ENCODE measurements around the gene B3GALT6.

The B3GALT6 gene

DNA sequence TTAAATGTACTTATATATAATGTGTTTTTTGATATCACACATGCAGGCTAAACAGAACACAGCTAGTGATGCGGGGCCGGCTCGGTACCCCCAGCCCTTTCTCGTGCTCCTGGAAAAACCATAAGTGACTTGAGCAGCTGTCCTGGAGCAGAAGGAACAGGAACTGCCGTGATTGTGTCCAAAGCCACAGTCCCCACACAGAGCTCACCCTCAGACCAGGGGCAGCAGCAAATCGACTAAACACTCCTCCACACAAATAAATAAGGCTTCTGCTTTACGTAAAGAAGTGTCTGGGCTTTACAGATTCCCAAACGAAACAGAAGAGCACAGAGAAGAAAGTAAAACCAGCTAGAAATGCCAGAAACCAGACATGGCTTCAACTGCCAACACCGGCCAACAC, 32.0 kb downstream of the B3GALT6 start:
- Histone ChIP-seq H3K4me1 (ENCODE audit: control insufficient read depth, insufficient read depth, low read length) (no peaks in the 10 kb centered on the region), H3K4me3 (ENCODE audit: low read depth, low read length) (no peak overlapping the region), H3K36me3 (ENCODE audit: control insufficient read depth in 2 of 2, insufficient read depth in 1 of 2, low read length in 2 of 2) (peaks cover 3 to 94% of the 10 kb centered on the region in 2 experiments; a peak in 2 of 3 replicates), H3K27ac (ENCODE audit: extremely low read depth, low read depth, low read length) (no peak overlapping the region), H3K9me3 (ENCODE audit: control insufficient read depth, insufficient read depth, low read depth, low read length) (no peaks in the 10 kb centered on the region)
- TF ChIP-seq ZNF76 (tag by site-specific recombination; IDR thresholded peaks at IDR 0.05; ENCODE audit: borderline replicate concordance, low read depth) (no peak), ZNF133 (tag by site-specific recombination; IDR thresholded peaks at IDR 0.05) (no peak), HOXC10 (CRISPR knock-in tag; IDR thresholded peaks at IDR 0.05) (no peak), ZNF239 (tag by site-specific recombination; IDR thresholded peaks at IDR 0.05) (no peak), ZBTB8A (tag by site-specific recombination; IDR thresholded peaks at IDR 0.05) (no peak)
- TF ChIP-seq, protein P1, sequence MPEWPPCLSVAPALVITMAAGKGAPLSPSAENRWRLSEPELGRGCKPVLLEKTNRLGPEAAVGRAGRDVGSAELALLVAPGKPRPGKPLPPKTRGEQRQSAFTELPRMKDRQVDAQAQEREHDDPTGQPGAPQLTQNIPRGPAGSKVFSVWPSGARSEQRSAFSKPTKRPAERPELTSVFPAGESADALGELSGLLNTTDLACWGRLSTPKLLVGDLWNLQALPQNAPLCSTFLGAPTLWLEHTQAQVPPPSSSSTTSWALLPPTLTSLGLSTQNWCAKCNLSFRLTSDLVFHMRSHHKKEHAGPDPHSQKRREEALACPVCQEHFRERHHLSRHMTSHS (tag by site-specific recombination; IDR thresholded peaks at IDR 0.05), result no peak
- TF ChIP-seq, protein P2, sequence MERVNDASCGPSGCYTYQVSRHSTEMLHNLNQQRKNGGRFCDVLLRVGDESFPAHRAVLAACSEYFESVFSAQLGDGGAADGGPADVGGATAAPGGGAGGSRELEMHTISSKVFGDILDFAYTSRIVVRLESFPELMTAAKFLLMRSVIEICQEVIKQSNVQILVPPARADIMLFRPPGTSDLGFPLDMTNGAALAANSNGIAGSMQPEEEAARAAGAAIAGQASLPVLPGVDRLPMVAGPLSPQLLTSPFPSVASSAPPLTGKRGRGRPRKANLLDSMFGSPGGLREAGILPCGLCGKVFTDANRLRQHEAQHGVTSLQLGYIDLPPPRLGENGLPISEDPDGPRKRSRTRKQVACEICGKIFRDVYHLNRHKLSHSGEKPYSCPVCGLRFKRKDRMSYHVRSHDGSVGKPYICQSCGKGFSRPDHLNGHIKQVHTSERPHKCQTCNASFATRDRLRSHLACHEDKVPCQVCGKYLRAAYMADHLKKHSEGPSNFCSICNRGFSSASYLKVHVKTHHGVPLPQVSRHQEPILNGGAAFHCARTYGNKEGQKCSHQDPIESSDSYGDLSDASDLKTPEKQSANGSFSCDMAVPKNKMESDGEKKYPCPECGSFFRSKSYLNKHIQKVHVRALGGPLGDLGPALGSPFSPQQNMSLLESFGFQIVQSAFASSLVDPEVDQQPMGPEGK (tag by site-specific recombination; IDR thresholded peaks at IDR 0.05), result no peak
- TF ChIP-seq, protein P3, sequence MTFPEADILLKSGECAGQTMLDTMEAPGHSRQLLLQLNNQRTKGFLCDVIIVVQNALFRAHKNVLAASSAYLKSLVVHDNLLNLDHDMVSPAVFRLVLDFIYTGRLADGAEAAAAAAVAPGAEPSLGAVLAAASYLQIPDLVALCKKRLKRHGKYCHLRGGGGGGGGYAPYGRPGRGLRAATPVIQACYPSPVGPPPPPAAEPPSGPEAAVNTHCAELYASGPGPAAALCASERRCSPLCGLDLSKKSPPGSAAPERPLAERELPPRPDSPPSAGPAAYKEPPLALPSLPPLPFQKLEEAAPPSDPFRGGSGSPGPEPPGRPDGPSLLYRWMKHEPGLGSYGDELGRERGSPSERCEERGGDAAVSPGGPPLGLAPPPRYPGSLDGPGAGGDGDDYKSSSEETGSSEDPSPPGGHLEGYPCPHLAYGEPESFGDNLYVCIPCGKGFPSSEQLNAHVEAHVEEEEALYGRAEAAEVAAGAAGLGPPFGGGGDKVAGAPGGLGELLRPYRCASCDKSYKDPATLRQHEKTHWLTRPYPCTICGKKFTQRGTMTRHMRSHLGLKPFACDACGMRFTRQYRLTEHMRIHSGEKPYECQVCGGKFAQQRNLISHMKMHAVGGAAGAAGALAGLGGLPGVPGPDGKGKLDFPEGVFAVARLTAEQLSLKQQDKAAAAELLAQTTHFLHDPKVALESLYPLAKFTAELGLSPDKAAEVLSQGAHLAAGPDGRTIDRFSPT (tag by site-specific recombination; IDR thresholded peaks at IDR 0.05), result no peak
- POLR2A ChIA-PET, result interaction anchor here (1.3 to 2.0 kb wide), 3 partner anchors 13 to 142 kb away, joined by 3 to 5 read pairs (median 5); no protein-coding TSS in a partner anchor
- CTCF ChIA-PET, result interaction anchor here (0.6 to 2.6 kb wide), 6 partner anchors 10 to 141 kb away, joined by 3 to 12 read pairs (median 4); no protein-coding TSS in a partner anchor

DNA sequence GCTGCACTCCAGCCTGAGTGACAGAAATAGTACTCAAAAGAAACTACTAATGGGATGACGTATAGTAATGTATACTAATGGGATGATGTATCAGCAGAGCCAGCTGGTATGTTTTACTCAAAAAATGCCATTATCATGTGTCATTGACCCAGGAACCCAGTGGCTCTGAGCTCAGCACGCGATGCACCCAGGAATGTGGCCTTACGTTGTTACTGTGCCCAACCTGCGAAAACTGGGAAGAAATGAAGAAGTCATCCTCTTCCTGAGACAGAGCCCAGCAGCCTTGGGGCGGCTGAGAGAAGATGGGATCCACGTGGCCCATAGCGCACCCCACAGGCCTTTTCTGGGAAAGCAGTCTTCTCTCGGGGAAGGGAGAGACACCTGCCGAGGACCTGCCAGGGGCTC, 32.8 kb downstream of the B3GALT6 start:
- ChIA-PET POLR2A (interaction anchor here (0.7 to 2.0 kb wide), 4 partner anchors 9 to 143 kb away, joined by 3 to 6 read pairs (median 5); partner anchors contain the start of gene UBE2J2), CTCF (interaction anchor here (0.6 to 2.6 kb wide), 7 partner anchors 10 to 148 kb away, joined by 3 to 12 read pairs (median 4); no protein-coding TSS in a partner anchor)
- no peak overlapping the region for H3K27ac ChIP-seq (ENCODE audit: extremely low read depth, low read depth, low read length)
- no peak overlapping the region for H3K4me3 ChIP-seq (ENCODE audit: low read depth, low read length)
- no peaks in the 10 kb centered on the region for H3K4me1 ChIP-seq (ENCODE audit: control insufficient read depth, insufficient read depth, low read length)
- H3K9me3 ChIP-seq (ENCODE audit: control insufficient read depth, insufficient read depth, low read depth, low read length), result no peaks in the 10 kb centered on the region
- H3K36me3 ChIP-seq (ENCODE audit: control insufficient read depth in 2 of 2, insufficient read depth in 1 of 2, low read length in 2 of 2), result peaks cover 3 to 93% of the 10 kb centered on the region in 2 experiments; a peak in 2 of 3 replicates
- TF ChIP-seq ZNF138 (tag by site-specific recombination; IDR thresholded peaks at IDR 0.05; ENCODE audit: borderline replicate concordance) (no peak), ZNF549 (tag by site-specific recombination; IDR thresholded peaks at IDR 0.05) (no peak), MYNN (tag by site-specific recombination; IDR thresholded peaks at IDR 0.05; ENCODE audit: borderline replicate concordance) (no peak), ZNF621 (tag by site-specific recombination; IDR thresholded peaks at IDR 0.05) (no peak), ZNF223 (tag by site-specific recombination; IDR thresholded peaks at IDR 0.05) (no peak), GLI4 (tag by site-specific recombination; IDR thresholded peaks at IDR 0.05) (no peak), BCL11A (tag by site-specific recombination; IDR thresholded peaks at IDR 0.05; ENCODE audit: low read depth) (no peak), ZBTB1 (tag by site-specific recombination; IDR thresholded peaks at IDR 0.05) (no peak), FEZF1 (tag by site-specific recombination; IDR thresholded peaks at IDR 0.05) (no peak), ZEB2 (tag by site-specific recombination; IDR thresholded peaks at IDR 0.05) (0 out of 2 replicates have a peak, but pooled peaks have one; percentile 27), ZNF629 (tag by site-specific recombination; IDR thresholded peaks at IDR 0.05) (peak; percentile 68), ZNF76 (tag by site-specific recombination; IDR thresholded peaks at IDR 0.05; ENCODE audit: borderline replicate concordance, low read depth) (no peak), ZNF623 (tag by site-specific recombination; IDR thresholded peaks at IDR 0.05) (no peak)
- TF ChIP-seq, protein P4, sequence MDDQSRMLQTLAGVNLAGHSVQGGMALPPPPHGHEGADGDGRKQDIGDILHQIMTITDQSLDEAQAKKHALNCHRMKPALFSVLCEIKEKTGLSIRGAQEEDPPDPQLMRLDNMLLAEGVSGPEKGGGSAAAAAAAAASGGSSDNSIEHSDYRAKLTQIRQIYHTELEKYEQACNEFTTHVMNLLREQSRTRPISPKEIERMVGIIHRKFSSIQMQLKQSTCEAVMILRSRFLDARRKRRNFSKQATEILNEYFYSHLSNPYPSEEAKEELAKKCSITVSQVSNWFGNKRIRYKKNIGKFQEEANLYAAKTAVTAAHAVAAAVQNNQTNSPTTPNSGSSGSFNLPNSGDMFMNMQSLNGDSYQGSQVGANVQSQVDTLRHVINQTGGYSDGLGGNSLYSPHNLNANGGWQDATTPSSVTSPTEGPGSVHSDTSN (CRISPR knock-in tag; IDR thresholded peaks at IDR 0.05), result no peak
- TF ChIP-seq, protein P5, sequence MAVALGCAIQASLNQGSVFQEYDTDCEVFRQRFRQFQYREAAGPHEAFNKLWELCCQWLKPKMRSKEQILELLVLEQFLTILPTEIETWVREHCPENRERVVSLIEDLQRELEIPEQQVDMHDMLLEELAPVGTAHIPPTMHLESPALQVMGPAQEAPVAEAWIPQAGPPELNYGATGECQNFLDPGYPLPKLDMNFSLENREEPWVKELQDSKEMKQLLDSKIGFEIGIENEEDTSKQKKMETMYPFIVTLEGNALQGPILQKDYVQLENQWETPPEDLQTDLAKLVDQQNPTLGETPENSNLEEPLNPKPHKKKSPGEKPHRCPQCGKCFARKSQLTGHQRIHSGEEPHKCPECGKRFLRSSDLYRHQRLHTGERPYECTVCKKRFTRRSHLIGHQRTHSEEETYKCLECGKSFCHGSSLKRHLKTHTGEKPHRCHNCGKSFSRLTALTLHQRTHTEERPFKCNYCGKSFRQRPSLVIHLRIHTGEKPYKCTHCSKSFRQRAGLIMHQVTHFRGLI (tag by site-specific recombination; IDR thresholded peaks at IDR 0.05), result peak; percentile 70
- TF ChIP-seq, protein P6, sequence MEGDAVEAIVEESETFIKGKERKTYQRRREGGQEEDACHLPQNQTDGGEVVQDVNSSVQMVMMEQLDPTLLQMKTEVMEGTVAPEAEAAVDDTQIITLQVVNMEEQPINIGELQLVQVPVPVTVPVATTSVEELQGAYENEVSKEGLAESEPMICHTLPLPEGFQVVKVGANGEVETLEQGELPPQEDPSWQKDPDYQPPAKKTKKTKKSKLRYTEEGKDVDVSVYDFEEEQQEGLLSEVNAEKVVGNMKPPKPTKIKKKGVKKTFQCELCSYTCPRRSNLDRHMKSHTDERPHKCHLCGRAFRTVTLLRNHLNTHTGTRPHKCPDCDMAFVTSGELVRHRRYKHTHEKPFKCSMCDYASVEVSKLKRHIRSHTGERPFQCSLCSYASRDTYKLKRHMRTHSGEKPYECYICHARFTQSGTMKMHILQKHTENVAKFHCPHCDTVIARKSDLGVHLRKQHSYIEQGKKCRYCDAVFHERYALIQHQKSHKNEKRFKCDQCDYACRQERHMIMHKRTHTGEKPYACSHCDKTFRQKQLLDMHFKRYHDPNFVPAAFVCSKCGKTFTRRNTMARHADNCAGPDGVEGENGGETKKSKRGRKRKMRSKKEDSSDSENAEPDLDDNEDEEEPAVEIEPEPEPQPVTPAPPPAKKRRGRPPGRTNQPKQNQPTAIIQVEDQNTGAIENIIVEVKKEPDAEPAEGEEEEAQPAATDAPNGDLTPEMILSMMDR (tag by site-specific recombination; IDR thresholded peaks at IDR 0.05), result 0 out of 2 replicates have a peak, but pooled peaks have one; percentile 11
